Measurements from ENCODE around the gene SLC9C2.

DNA sequence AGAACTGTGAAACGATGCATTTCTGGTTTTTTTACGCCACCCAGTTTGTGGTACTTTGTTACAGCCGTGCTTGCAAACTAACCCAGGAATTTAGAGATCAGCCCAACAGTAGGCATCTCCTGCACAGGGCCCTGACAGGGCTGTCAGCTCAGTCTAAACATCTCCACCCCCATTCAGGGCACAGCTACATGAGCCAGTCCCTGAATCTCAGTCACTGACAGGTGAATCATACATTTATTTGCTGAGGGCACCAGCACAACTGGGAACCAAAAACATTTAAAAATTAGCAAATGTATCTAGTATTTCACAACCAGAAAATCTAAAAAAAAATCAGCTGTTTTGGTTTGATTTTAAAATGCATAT lies 95.0 kb downstream of the SLC9C2 start:
- TF ChIP-seq, protein P1, sequence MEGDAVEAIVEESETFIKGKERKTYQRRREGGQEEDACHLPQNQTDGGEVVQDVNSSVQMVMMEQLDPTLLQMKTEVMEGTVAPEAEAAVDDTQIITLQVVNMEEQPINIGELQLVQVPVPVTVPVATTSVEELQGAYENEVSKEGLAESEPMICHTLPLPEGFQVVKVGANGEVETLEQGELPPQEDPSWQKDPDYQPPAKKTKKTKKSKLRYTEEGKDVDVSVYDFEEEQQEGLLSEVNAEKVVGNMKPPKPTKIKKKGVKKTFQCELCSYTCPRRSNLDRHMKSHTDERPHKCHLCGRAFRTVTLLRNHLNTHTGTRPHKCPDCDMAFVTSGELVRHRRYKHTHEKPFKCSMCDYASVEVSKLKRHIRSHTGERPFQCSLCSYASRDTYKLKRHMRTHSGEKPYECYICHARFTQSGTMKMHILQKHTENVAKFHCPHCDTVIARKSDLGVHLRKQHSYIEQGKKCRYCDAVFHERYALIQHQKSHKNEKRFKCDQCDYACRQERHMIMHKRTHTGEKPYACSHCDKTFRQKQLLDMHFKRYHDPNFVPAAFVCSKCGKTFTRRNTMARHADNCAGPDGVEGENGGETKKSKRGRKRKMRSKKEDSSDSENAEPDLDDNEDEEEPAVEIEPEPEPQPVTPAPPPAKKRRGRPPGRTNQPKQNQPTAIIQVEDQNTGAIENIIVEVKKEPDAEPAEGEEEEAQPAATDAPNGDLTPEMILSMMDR (conservative IDR thresholded peaks at IDR 0.05 in 1 of 2, IDR thresholded peaks at IDR 0.05 in 1 of 2; ENCODE audit: low read depth in 1 of 2, low read length in 2 of 2) = no peak
- TF ChIP-seq EZH2 (IDR thresholded peaks at IDR 0.05; ENCODE audit: low read length, missing control alignments) = no peak
